IMR-90 (cell line): ENCODE data around the gene TRIM66. TPM values are rescaled to one million over a fixed set of nuclear protein-coding genes. Genes with fewer than 3 reads are reported as not detected.

ENCODE experiments used
- ATAC-seq: fragments of 200-7000 bp; cut with Tn5 transposase; 2 replicates; pipeline ENCODE4 v1.9.1; 2020; ENCODE audit warnings: low read depth, mild to moderate bottlenecking, moderate library complexity
- BruUV-seq: library from RNA; stranded (reverse); fragments of 400-500 nt; replicated peaks from 2 replicates; lab custom pipeline; 2021; lab: Mats Ljungman, UMichigan
- CTCF ChIA-PET: fragments of 300-600 bp; formaldehyde crosslinking; extraction: SDS; loops from one replicate; lab custom pipeline; 2021; ENCODE audit warnings: antibody characterized with exemption; lab: Yijun Ruan, JAX
- POLR2A ChIA-PET: fragments of 300-600 bp; sonication (Branson Sonifier 250); formaldehyde crosslinking; loops from one replicate; lab custom pipeline; 2022; ENCODE audit warnings: antibody characterized with exemption; ENCODE audit not compliant: unreplicated experiment; lab: Charles Lee
- DNase-seq: peaks from one replicate; pipeline ENCODE4 v3.0.0; 2013
- H2AFZ ChIP-seq: replicated peaks from 2 replicates; pipeline ENCODE3; 2013; ENCODE audit warnings: low read length, mild to moderate bottlenecking; ENCODE audit not compliant: poor library complexity
- H2AK5ac ChIP-seq: 2 replicates; pipeline ENCODE4 v1.6.1; 2013; ENCODE audit warnings: low read depth, low read length, inconsistent platforms
- H2AK9ac ChIP-seq: replicated peaks from 2 replicates; pipeline ENCODE3; 2013; ENCODE audit warnings: mild to moderate bottlenecking, low read depth, low read length, moderate library complexity; ENCODE audit not compliant: poor library complexity
- H2BK120ac ChIP-seq: 2 replicates; pipeline ENCODE4 v1.6.1; 2013; ENCODE audit warnings: low read depth, low read length, inconsistent platforms
- H2BK15ac ChIP-seq: 3 replicates; pipeline ENCODE4 v1.6.1; 2013; ENCODE audit warnings: low read depth, low read length, inconsistent platforms
- H2BK20ac ChIP-seq: 2 replicates; pipeline ENCODE4 v1.6.1; 2013; ENCODE audit warnings: low read depth, mild to moderate bottlenecking, inconsistent platforms, low read length, moderate library complexity
- H2BK5ac ChIP-seq: 2 replicates; pipeline ENCODE4 v1.6.1; 2013; ENCODE audit warnings: mild to moderate bottlenecking, low read depth, low read length, inconsistent platforms; ENCODE audit not compliant: poor library complexity, severe bottlenecking
- H3K14ac ChIP-seq: replicated peaks from 2 replicates; pipeline ENCODE4 v1.6.1; 2013; ENCODE audit warnings: low read depth, low read length, inconsistent platforms
- H3K18ac ChIP-seq: 2 replicates; pipeline ENCODE4 v1.6.1; 2013; ENCODE audit warnings: low read depth, low read length, control low read depth
- H3K23ac ChIP-seq: 2 replicates; pipeline ENCODE4 v1.6.1; 2013; ENCODE audit warnings: low read depth, low read length, inconsistent platforms
- H3K27ac ChIP-seq: 2 replicates; pipeline ENCODE4 v1.5.1; 2013; ENCODE audit warnings: mild to moderate bottlenecking, control low read depth, low read length; ENCODE audit not compliant: insufficient read depth
- H3K27me3 ChIP-seq: 2 replicates; pipeline ENCODE4 v1.6.1; 2013; ENCODE audit warnings: low read length; ENCODE audit not compliant: control insufficient read depth, insufficient read depth
- H3K36me3 ChIP-seq: 2 replicates; pipeline ENCODE4 v1.6.1; 2013; ENCODE audit warnings: low read length, mixed read lengths; ENCODE audit not compliant: control insufficient read depth, insufficient read depth
- H3K4ac ChIP-seq: 2 replicates; pipeline ENCODE4 v1.6.1; 2013; ENCODE audit warnings: low read depth, low read length, inconsistent platforms
- H3K4me1 ChIP-seq: 2 replicates; pipeline ENCODE4 v1.6.1; 2013; ENCODE audit warnings: low read length, mixed read lengths; ENCODE audit not compliant: control insufficient read depth, insufficient read depth
- H3K4me2 ChIP-seq: 2 replicates; pipeline ENCODE4 v1.6.1; 2013; ENCODE audit warnings: low read depth, mild to moderate bottlenecking, control low read depth, low read length, moderate library complexity
- H3K4me3 ChIP-seq: 2 replicates; pipeline ENCODE4 v1.5.1; 2013; ENCODE audit warnings: low read depth, mild to moderate bottlenecking, control low read depth, low read length, moderate library complexity; ENCODE audit not compliant: insufficient read depth
- H3K56ac ChIP-seq: 2 replicates; pipeline ENCODE4 v1.6.1; 2013; ENCODE audit warnings: low read length, inconsistent platforms; ENCODE audit not compliant: insufficient read depth; ENCODE audit errors: extremely low read depth
- H3K79me1 ChIP-seq, 2 experiments: 2 replicates each; pipeline ENCODE4 v1.6.1; 2013; ENCODE audit warnings: low read length in 2 of 2, inconsistent platforms in 1 of 2, low read depth in 1 of 2
- H3K9ac ChIP-seq: 2 replicates; pipeline ENCODE4 v1.6.1; 2013; ENCODE audit warnings: low read depth, low read length, control low read depth
- H3K9me1 ChIP-seq: 2 replicates; pipeline ENCODE4 v1.6.1; 2013; ENCODE audit warnings: low read length, inconsistent platforms; ENCODE audit not compliant: insufficient read depth
- H3K9me3 ChIP-seq: 2 replicates; pipeline ENCODE4 v1.6.1; 2013; ENCODE audit warnings: low read length; ENCODE audit not compliant: control insufficient read depth, insufficient read depth
- H4K20me1 ChIP-seq: 2 replicates; pipeline ENCODE4 v1.6.1; 2013; ENCODE audit warnings: low read length, inconsistent platforms; ENCODE audit not compliant: insufficient read depth
- H4K5ac ChIP-seq: 2 replicates; pipeline ENCODE4 v1.6.1; 2013; ENCODE audit warnings: mild to moderate bottlenecking, low read depth, low read length, control low read depth
- H4K8ac ChIP-seq, 2 experiments: 2 replicates each; pipeline ENCODE4 v1.6.1; 2013; ENCODE audit warnings: low read depth in 2 of 2, low read length in 2 of 2, control low read depth in 1 of 2, inconsistent platforms in 1 of 2
- H4K91ac ChIP-seq: 2 replicates; pipeline ENCODE4 v1.6.1; 2013; ENCODE audit warnings: low read depth, low read length, inconsistent platforms; ENCODE audit not compliant: insufficient read depth
- BHLHE40 ChIP-seq: fragments of 150-350 bp; IDR thresholded peaks from 2 replicates; pipeline ENCODE4 v1.6.1; 2016; ENCODE audit warnings: mild to moderate bottlenecking, low read depth, low read length
- CEBPB ChIP-seq: IDR thresholded peaks from 2 replicates; pipeline ENCODE4 v1.6.1; 2012; ENCODE audit warnings: low read depth, low read length, improper control_type of control experiment
- CHD1 ChIP-seq: IDR thresholded peaks from 2 replicates; pipeline ENCODE4 v1.6.1; 2012; ENCODE audit warnings: low read depth, low read length, improper control_type of control experiment
- FOS ChIP-seq: fragments of 150-350 bp; IDR thresholded peaks from 2 replicates; pipeline ENCODE4 v1.6.1; 2016; ENCODE audit warnings: low read depth, low read length
- MAFK ChIP-seq: IDR thresholded peaks from 2 replicates; pipeline ENCODE4 v1.6.1; 2012; ENCODE audit warnings: low read depth, low read length, improper control_type of control experiment
- MAZ ChIP-seq: IDR thresholded peaks from 2 replicates; pipeline ENCODE4 v1.6.1; 2012; ENCODE audit warnings: low read depth, mild to moderate bottlenecking, low read length, improper control_type of control experiment, moderate library complexity, borderline replicate concordance
- MXI1 ChIP-seq: IDR thresholded peaks from 2 replicates; pipeline ENCODE4 v1.6.1; 2012; ENCODE audit warnings: low read depth, mild to moderate bottlenecking, low read length, moderate library complexity, borderline replicate concordance
- NFE2L2 ChIP-seq: fragments of 150-350 bp; IDR thresholded peaks from 2 replicates; pipeline ENCODE4 v1.6.1; 2016; ENCODE audit warnings: low read depth, mild to moderate bottlenecking, low read length
- POLR2A ChIP-seq: IDR thresholded peaks from 2 replicates; pipeline ENCODE4 v1.6.1; 2012; ENCODE audit warnings: mild to moderate bottlenecking, low read depth, low read length
- RAD21 ChIP-seq: IDR thresholded peaks from 2 replicates; pipeline ENCODE4 v1.6.1; 2012; ENCODE audit warnings: low read length, improper control_type of control experiment
- RCOR1 ChIP-seq: IDR thresholded peaks from 2 replicates; pipeline ENCODE4 v1.6.1; 2012; ENCODE audit warnings: mild to moderate bottlenecking, low read length, improper control_type of control experiment; ENCODE audit not compliant: insufficient replicate concordance
- RFX5 ChIP-seq: IDR thresholded peaks from 2 replicates; pipeline ENCODE4 v1.8.0; 2012; ENCODE audit warnings: low read depth, mild to moderate bottlenecking, low read length, moderate library complexity
- SMC3 ChIP-seq: fragments of 150-350 bp; IDR thresholded peaks from 2 replicates; pipeline ENCODE4 v1.6.1; 2016; ENCODE audit warnings: low read depth, mild to moderate bottlenecking, antibody characterized with exemption, low read length, moderate library complexity
- WGBS, 2 experiments: methylation state at CpG; one replicate each; pipeline versions ENCODE4 v1.1.5 to v1.1.7; 2013; ENCODE audit warnings: missing lambda C conversion rate in 2 of 2; ENCODE audit not compliant: insufficient read length in 1 of 2; ENCODE audit errors: extremely low coverage in 2 of 2; 5-methylcytosine and 5-hydroxymethylcytosine counted together
- dilution Hi-C: fragments of 300-500 bp; cut with HindIII; formaldehyde crosslinking; loops from one replicate; pipeline ENCODE4 v1.14.3; 2018; ENCODE audit warnings: low sequenced_read_pairs; ENCODE audit not compliant: unreplicated experiment
- in situ Hi-C: fragments of 300-500 bp; cut with MboI; formaldehyde crosslinking; loops from 3 replicates; pipeline ENCODE4 v1.14.3; 2019; ENCODE audit warnings: low sequenced_read_pairs, inconsistent platforms, mixed read lengths
- intact Hi-C: fragments of 100-400 bp; cut with micrococcal nuclease; formaldehyde crosslinking; loops from 2 replicates; pipeline ENCODE4 v1.10.0; 2022
- polyA plus RNA-seq, 3 experiments: library from polyadenylated mRNA; depleted of rRNA; stranded (reverse); fragments of >200 nt; gene quantifications; 2 replicates each; pipeline ENCODE4 v1.2.3, GENCODE V29; 2012; ENCODE audit warnings: low replicate concordance in 1 of 3
- total RNA-seq: library from RNA; depleted of rRNA; stranded (reverse); fragments of >200 nt; gene quantifications from 2 replicates; pipeline ENCODE4 v1.2.3, GENCODE V29; 2012
- TF ChIP-seq, protein P1 (sequence below): fragments of 150-350 bp; IDR thresholded peaks from 2 replicates; pipeline ENCODE4 v1.6.1; 2016; ENCODE audit warnings: low read depth, mild to moderate bottlenecking, low read length, moderate library complexity, borderline replicate concordance
- TF ChIP-seq, protein P2 (sequence below): fragments of 150-350 bp; IDR thresholded peaks from 2 replicates; pipeline ENCODE4 v1.6.1; 2017; ENCODE audit warnings: mild to moderate bottlenecking, antibody characterized with exemption, low read length, low read depth
- TF ChIP-seq, protein P3 (sequence below): conservative IDR thresholded peaks from 2 replicates; pipeline ENCODE4 v1.5.1; 2012; ENCODE audit warnings: mild to moderate bottlenecking, low read depth, low read length, improper control_type of control experiment

The TRIM66 gene
- total and polyA plus RNA-seq, 2 of the 4 experiments (the other 2 are of a cell fraction): 4.4 to 5.0 TPM

DNA sequence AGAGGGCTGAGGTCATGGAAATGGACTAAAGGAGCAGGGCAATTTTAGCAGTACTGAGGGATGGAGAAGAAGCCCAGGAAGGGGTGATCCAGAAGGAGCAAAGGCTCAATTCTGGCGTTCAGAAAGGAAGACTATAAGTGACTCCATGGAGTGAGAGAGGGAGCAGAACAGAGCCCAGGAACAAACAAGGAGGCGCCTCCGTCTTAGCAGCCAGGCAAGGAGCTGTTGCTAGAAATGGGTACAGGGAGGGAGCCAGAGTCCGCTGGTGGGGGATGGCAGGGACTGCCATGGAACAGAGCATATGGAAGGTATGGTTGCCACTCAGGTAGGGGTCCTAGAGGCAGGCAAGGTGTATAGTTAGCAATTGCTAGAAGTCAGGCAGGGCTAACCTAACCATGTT lies 68.0 kb downstream of the TRIM66 start:
- intact Hi-C loops: no loop called here
- no peak for ATAC-seq
- dilution Hi-C loops: no loop called here

More for the DNA sequence above, 68.0 kb downstream of the TRIM66 start:
- H3K9me3 ChIP-seq: no peaks in the 10 kb centered on the region
- H2BK5ac ChIP-seq: no peak overlapping the region
- POLR2A ChIA-PET: no interaction called here
- no peak for DNase-seq
- no peak overlapping the region for H3K27ac ChIP-seq
- no peak overlapping the region for H4K8ac ChIP-seq
- CTCF ChIA-PET: no interaction called here
- no peak overlapping the region for H3K4me2 ChIP-seq
- no peak overlapping the region for H3K18ac ChIP-seq
- H2AK5ac ChIP-seq: no peak overlapping the region
- H2BK20ac ChIP-seq: no peak overlapping the region
- no peaks in the 10 kb centered on the region for H3K27me3 ChIP-seq
- no peak overlapping the region for H3K4me3 ChIP-seq
- no peak overlapping the region for H3K9ac ChIP-seq
- WGBS, 2 experiments: 92% methylated on average over 4 of the region's 4 CpGs; no CpG with 5 or more reads in 1 of the 2 experiments
- H3K36me3 ChIP-seq: peaks cover 24% of the 10 kb centered on the region
- TF ChIP-seq RAD21 (no peak), MAFK (no peak), FOS (no peak), CEBPB (no peak), RCOR1 (no peak), MAZ (no peak), SMC3 (no peak), MXI1 (no peak), POLR2A (no peak), NFE2L2 (no peak), RFX5 (no peak), CHD1 (no peak), BHLHE40 (no peak)
- TF ChIP-seq, protein P1, sequence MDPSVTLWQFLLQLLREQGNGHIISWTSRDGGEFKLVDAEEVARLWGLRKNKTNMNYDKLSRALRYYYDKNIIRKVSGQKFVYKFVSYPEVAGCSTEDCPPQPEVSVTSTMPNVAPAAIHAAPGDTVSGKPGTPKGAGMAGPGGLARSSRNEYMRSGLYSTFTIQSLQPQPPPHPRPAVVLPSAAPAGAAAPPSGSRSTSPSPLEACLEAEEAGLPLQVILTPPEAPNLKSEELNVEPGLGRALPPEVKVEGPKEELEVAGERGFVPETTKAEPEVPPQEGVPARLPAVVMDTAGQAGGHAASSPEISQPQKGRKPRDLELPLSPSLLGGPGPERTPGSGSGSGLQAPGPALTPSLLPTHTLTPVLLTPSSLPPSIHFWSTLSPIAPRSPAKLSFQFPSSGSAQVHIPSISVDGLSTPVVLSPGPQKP: no peak
- TF ChIP-seq, protein P2, sequence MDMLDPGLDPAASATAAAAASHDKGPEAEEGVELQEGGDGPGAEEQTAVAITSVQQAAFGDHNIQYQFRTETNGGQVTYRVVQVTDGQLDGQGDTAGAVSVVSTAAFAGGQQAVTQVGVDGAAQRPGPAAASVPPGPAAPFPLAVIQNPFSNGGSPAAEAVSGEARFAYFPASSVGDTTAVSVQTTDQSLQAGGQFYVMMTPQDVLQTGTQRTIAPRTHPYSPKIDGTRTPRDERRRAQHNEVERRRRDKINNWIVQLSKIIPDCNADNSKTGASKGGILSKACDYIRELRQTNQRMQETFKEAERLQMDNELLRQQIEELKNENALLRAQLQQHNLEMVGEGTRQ: no peak
- TF ChIP-seq, protein P3, sequence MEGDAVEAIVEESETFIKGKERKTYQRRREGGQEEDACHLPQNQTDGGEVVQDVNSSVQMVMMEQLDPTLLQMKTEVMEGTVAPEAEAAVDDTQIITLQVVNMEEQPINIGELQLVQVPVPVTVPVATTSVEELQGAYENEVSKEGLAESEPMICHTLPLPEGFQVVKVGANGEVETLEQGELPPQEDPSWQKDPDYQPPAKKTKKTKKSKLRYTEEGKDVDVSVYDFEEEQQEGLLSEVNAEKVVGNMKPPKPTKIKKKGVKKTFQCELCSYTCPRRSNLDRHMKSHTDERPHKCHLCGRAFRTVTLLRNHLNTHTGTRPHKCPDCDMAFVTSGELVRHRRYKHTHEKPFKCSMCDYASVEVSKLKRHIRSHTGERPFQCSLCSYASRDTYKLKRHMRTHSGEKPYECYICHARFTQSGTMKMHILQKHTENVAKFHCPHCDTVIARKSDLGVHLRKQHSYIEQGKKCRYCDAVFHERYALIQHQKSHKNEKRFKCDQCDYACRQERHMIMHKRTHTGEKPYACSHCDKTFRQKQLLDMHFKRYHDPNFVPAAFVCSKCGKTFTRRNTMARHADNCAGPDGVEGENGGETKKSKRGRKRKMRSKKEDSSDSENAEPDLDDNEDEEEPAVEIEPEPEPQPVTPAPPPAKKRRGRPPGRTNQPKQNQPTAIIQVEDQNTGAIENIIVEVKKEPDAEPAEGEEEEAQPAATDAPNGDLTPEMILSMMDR: no peak
- H3K23ac ChIP-seq: no peak overlapping the region
- no peak overlapping the region for H3K4ac ChIP-seq
- H4K20me1 ChIP-seq: no peaks in the 10 kb centered on the region
- H2BK120ac ChIP-seq: no peak overlapping the region
- H3K56ac ChIP-seq: no peak overlapping the region
- H4K91ac ChIP-seq: no peak overlapping the region
- H3K9me1 ChIP-seq: no peaks in the 10 kb centered on the region
- H4K5ac ChIP-seq: no peak overlapping the region
- no peak overlapping the region for H2BK15ac ChIP-seq
- no peak overlapping the region for H3K14ac ChIP-seq
- no TSS peak for BruUV-seq
- no peaks in the 10 kb centered on the region for H3K79me1 ChIP-seq
- no peaks in the 10 kb centered on the region for H3K4me1 ChIP-seq
- in situ Hi-C loops: no loop called here
- H2AFZ ChIP-seq: no peak overlapping the region
- H2AK9ac ChIP-seq: no peak overlapping the region
